HepG2 (cell line): ENCODE measurements around the gene EEPD1. TPM values are rescaled to one million over a fixed set of nuclear protein-coding genes. Genes with fewer than 3 reads are reported as not detected.
A peak's percentile ranks its signal among the peaks of the same experiment; 100 is the strongest.

ENCODE experiments used
- ATAC-seq: fragments of 200-7000 bp; cut with Tn5 transposase; 3 replicates; pipeline ENCODE4 v1.9.1; 2020; ENCODE audit warnings: mild to moderate bottlenecking, moderate library complexity
- BruUV-seq: library from RNA; stranded (reverse); fragments of 400-500 nt; replicated peaks from 2 replicates; lab custom pipeline; 2021; lab: Mats Ljungman, UMichigan
- CTCF ChIA-PET: fragments of 300-600 bp; formaldehyde crosslinking; extraction: SDS; loops from one replicate; lab custom pipeline; 2021; ENCODE audit warnings: low total read pairs, inconsistent platforms, low intra/inter-chr PET ratio; lab: Yijun Ruan, JAX
- POLR2A ChIA-PET: fragments of 350-600 bp; sonication (Branson Sonifier 250); formaldehyde crosslinking; loops from one replicate; lab custom pipeline; 2020; ENCODE audit warnings: antibody characterized with exemption, inconsistent platforms; lab: Yijun Ruan, JAX
- DNase-seq: peaks from one replicate; pipeline ENCODE4 v3.0.0-alpha.2; 2015; ENCODE audit warnings: low spot score
- FAIRE-seq: peaks from 3 replicates; lab custom pipeline; 2011; peaks lifted over from hg19 to GRCh38; lab: Jason Lieb, UNC
- H2AFZ ChIP-seq: one replicate; pipeline ENCODE4 v1.6.1; 2011; ENCODE audit warnings: low read length, inconsistent platforms
- H3K27ac ChIP-seq: fragments of 300-600 bp; 3 replicates; pipeline ENCODE4 v1.8.0; 2011; ENCODE audit warnings: mixed run types, mild to moderate bottlenecking, mixed read lengths, low read length, inconsistent platforms; ENCODE audit not compliant: insufficient read depth; ENCODE audit errors: extremely low read length
- H3K27me3 ChIP-seq, 2 experiments: fragments of 200-600 bp in 1 of 2; 2 replicates in 1 of 2; 3 replicates in 1 of 2; pipeline versions ENCODE4 v1.6.0 to v1.8.0; 2011; ENCODE audit warnings: low read length in 2 of 2, mild to moderate bottlenecking in 2 of 2, moderate library complexity in 2 of 2, inconsistent platforms in 1 of 2; ENCODE audit not compliant: insufficient read depth in 2 of 2, control insufficient read depth in 1 of 2
- H3K36me3 ChIP-seq, 2 experiments: fragments of 200-600 bp in 1 of 2; replicated peaks in 1 of 2; 2 replicates in 1 of 2; 3 replicates in 1 of 2; pipeline versions ENCODE4 v1.5.1 to v1.8.0; 2011; ENCODE audit warnings: low read length in 2 of 2, inconsistent platforms in 1 of 2; ENCODE audit not compliant: insufficient read depth in 2 of 2, control insufficient read depth in 1 of 2
- H3K4me1 ChIP-seq: 2 replicates; pipeline ENCODE4 v1.5.1; 2012; ENCODE audit warnings: low read length, inconsistent platforms; ENCODE audit not compliant: insufficient read depth
- H3K4me2 ChIP-seq: 2 replicates; pipeline ENCODE4 v1.6.0; 2011; ENCODE audit warnings: low read depth, low read length, inconsistent platforms
- H3K4me3 ChIP-seq, 3 experiments: fragments of 200-600 bp in 1 of 3; sonication (generic), shearing (Covaris generic) in 1 of 3; replicated peaks in 1 of 3; 2 replicates each; pipeline ENCODE4 v1.5.1; 2011 to 2016; ENCODE audit warnings: low read length in 3 of 3, inconsistent platforms in 2 of 3, low read depth in 2 of 3, mild to moderate bottlenecking in 2 of 3, control low read depth in 1 of 3, mixed read lengths in 1 of 3; ENCODE audit not compliant: insufficient read depth in 1 of 3
- H3K79me2 ChIP-seq: one replicate; pipeline ENCODE4 v1.6.1; 2011; ENCODE audit warnings: low read length, inconsistent platforms; ENCODE audit not compliant: insufficient read depth
- H3K9ac ChIP-seq: 2 replicates; pipeline ENCODE4 v1.6.0; 2011; ENCODE audit warnings: mild to moderate bottlenecking, low read depth, low read length, inconsistent platforms; ENCODE audit not compliant: insufficient read depth
- H3K9me3 ChIP-seq: 2 replicates; pipeline ENCODE4 v1.5.1; 2012; ENCODE audit warnings: mild to moderate bottlenecking, low read length
- H4K20me1 ChIP-seq: 2 replicates; pipeline ENCODE4 v1.6.0; 2011; ENCODE audit warnings: inconsistent platforms, mild to moderate bottlenecking, low read length, moderate library complexity; ENCODE audit not compliant: insufficient read depth
- GFI1 ChIP-seq: sonication (generic); formaldehyde crosslinking; IDR thresholded peaks from 2 replicates; pipeline ENCODE4 v1.5.0; 2020; ENCODE audit warnings: missing genetic modification reagents, mild to moderate bottlenecking, borderline replicate concordance
- HDAC2 ChIP-seq: sonication (generic); formaldehyde crosslinking; IDR thresholded peaks from 2 replicates; pipeline ENCODE4 v1.4.0; 2020; ENCODE audit warnings: missing genetic modification reagents
- PLRG1 ChIP-seq: fragments of 450-650 bp; conservative IDR thresholded peaks from 2 replicates; pipeline ENCODE4 v1.6.1; 2016
- RBM22 ChIP-seq: fragments of 200-400 bp; formaldehyde crosslinking; optimal IDR thresholded peaks from 2 replicates; pipeline ENCODE3; 2017; ENCODE audit warnings: mild to moderate bottlenecking, low read length, moderate library complexity
- REL ChIP-seq: sonication (generic); formaldehyde crosslinking; conservative IDR thresholded peaks from 2 replicates; pipeline ENCODE4 v1.8.0; 2022; ENCODE audit warnings: mild to moderate bottlenecking, missing genetic modification reagents, moderate library complexity
- SUZ12 ChIP-seq: fragments of 150-350 bp; IDR thresholded peaks from 2 replicates; pipeline ENCODE4 v1.6.1; 2014; ENCODE audit warnings: low read depth, low read length
- ZFP62 ChIP-seq: sonication (generic); formaldehyde crosslinking; IDR thresholded peaks from 2 replicates; pipeline ENCODE4 v1.4.0; 2020; ENCODE audit warnings: missing genetic modification reagents
- ZNF251 ChIP-seq: sonication (generic); formaldehyde crosslinking; IDR thresholded peaks from 2 replicates; pipeline ENCODE4 v1.9.0; 2021; ENCODE audit warnings: mild to moderate bottlenecking, missing genetic modification reagents
- WGBS: methylation state at CpG from one replicate; pipeline ENCODE4 v1.1.6; 2017; ENCODE audit warnings: low lambda C conversion rate; 5-methylcytosine and 5-hydroxymethylcytosine counted together
- in situ Hi-C: cut with HindIII; loops from 2 replicates; pipeline ENCODE4 v1.10.0; 2017; ENCODE audit warnings: low pct_unique_long_range_greater_than_20kb; ENCODE audit not compliant: extremely low pct_ligation_motif_present
- intact Hi-C: fragments of 100-400 bp; cut with micrococcal nuclease; formaldehyde crosslinking; loops from one replicate; pipeline ENCODE4 v1.10.0; 2022; ENCODE audit not compliant: unreplicated experiment
- polyA plus RNA-seq, 8 experiments: library from polyadenylated mRNA; depleted of rRNA in 3 of 8; stranded (reverse) in 7 of 8; unstranded in 1 of 8; fragments of >200 nt; fragmentation: Illumina TruSeq in 4 of 8; extraction: Trizol in 4 of 8; gene quantifications; 2 replicates each; pipeline versions ENCODE4 v1.2.1 to v1.2.3, GENCODE V29; 2011 to 2016; ENCODE audit warnings: low read depth in 4 of 8, missing spikeins in 1 of 8, mixed read lengths in 1 of 8; ENCODE audit not compliant: insufficient read depth in 1 of 8
- total RNA-seq, 5 experiments: library from RNA; depleted of rRNA; stranded (reverse); fragments of >200 nt; fragmentation: Illumina TruSeq; extraction: Trizol; gene quantifications; 2 replicates each; pipeline ENCODE4 v1.2.3, GENCODE V29; 2016; ENCODE audit warnings: low read depth in 1 of 5
- TF ChIP-seq, protein P1 (sequence below): sonication (generic); formaldehyde crosslinking; IDR thresholded peaks from 2 replicates; pipeline ENCODE4 v1.5.1; 2020; ENCODE audit warnings: mild to moderate bottlenecking, missing genetic modification reagents, moderate library complexity
- TF ChIP-seq, protein P2 (sequence below): sonication (generic); formaldehyde crosslinking; IDR thresholded peaks from 2 replicates; pipeline ENCODE4 v1.5.0; 2020; ENCODE audit warnings: missing genetic modification reagents, mild to moderate bottlenecking, borderline replicate concordance
- TF ChIP-seq, protein P3 (sequence below): sonication (generic); formaldehyde crosslinking; IDR thresholded peaks from 2 replicates; pipeline ENCODE4 v1.8.1; 2023; ENCODE audit warnings: mild to moderate bottlenecking, missing genetic modification reagents
- TF ChIP-seq, protein P4 (sequence below): sonication (generic); formaldehyde crosslinking; conservative IDR thresholded peaks from 2 replicates; pipeline ENCODE4 v1.4.0; 2020; ENCODE audit warnings: missing genetic modification reagents

Gene EEPD1
- total and polyA plus RNA-seq, 2 of the 13 experiments (the other 11 are each of a cell fraction or from before 2014, with no cell fraction given), result 10.1 to 16.4 TPM

DNA sequence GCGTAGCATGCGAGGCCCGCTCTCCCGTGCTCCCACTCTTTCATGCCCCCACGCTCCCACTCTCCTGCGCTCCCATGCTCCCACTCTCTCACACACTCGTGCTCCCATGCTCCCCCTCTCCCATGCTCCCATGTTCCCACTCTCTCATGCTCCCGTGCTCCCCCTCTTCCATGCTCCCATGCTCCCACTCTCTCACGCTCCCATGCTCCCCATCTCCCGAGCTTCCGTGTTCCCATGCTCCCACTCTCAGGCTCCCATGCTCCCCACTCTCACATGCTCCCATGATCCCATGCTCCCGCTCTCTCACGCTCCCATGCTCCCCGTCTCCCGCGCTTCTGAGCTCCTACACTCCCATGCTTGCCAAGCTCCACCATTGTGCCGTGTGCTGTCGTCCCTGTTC is 152.2 kb downstream of the EEPD1 start:
- in situ Hi-C loops (loop anchor here (25.0 kb wide), 1 partner anchor 593 kb away; no protein-coding TSS in a partner anchor), intact Hi-C loops (no loop called here)
- BruUV-seq, result no TSS peak
- no peaks in the 10 kb centered on the region for H3K27me3 ChIP-seq
- H3K4me1 ChIP-seq, result peaks cover 29% of the 10 kb centered on the region
- H3K79me2 ChIP-seq, result no peaks in the 10 kb centered on the region
- POLR2A ChIA-PET, result no interaction called here
- 92% methylated on average over 18 of the region's 18 CpGs for WGBS
- no peaks in the 10 kb centered on the region for H3K9me3 ChIP-seq
- FAIRE-seq (no peak), DNase-seq (no peak), ATAC-seq (no peak)
- H3K9ac ChIP-seq, result no peak overlapping the region
- H3K4me3 ChIP-seq, result no peak overlapping the region
- no peak overlapping the region for H2AFZ ChIP-seq
- H3K36me3 ChIP-seq, result peaks cover 0 to under 1% of the 10 kb centered on the region in 2 experiments; a peak in 2 of 5 replicates
- H3K4me2 ChIP-seq, result no peak overlapping the region
- no peaks in the 10 kb centered on the region for H4K20me1 ChIP-seq
- CTCF ChIA-PET, result no interaction called here
- H3K27ac ChIP-seq, result no peak overlapping the region
- TF ChIP-seq REL (CRISPR knock-in tag), result no peak
- TF ChIP-seq RBM22, result peak; percentile 44
- TF ChIP-seq ZFP62, result no peak
- TF ChIP-seq, protein P1, sequence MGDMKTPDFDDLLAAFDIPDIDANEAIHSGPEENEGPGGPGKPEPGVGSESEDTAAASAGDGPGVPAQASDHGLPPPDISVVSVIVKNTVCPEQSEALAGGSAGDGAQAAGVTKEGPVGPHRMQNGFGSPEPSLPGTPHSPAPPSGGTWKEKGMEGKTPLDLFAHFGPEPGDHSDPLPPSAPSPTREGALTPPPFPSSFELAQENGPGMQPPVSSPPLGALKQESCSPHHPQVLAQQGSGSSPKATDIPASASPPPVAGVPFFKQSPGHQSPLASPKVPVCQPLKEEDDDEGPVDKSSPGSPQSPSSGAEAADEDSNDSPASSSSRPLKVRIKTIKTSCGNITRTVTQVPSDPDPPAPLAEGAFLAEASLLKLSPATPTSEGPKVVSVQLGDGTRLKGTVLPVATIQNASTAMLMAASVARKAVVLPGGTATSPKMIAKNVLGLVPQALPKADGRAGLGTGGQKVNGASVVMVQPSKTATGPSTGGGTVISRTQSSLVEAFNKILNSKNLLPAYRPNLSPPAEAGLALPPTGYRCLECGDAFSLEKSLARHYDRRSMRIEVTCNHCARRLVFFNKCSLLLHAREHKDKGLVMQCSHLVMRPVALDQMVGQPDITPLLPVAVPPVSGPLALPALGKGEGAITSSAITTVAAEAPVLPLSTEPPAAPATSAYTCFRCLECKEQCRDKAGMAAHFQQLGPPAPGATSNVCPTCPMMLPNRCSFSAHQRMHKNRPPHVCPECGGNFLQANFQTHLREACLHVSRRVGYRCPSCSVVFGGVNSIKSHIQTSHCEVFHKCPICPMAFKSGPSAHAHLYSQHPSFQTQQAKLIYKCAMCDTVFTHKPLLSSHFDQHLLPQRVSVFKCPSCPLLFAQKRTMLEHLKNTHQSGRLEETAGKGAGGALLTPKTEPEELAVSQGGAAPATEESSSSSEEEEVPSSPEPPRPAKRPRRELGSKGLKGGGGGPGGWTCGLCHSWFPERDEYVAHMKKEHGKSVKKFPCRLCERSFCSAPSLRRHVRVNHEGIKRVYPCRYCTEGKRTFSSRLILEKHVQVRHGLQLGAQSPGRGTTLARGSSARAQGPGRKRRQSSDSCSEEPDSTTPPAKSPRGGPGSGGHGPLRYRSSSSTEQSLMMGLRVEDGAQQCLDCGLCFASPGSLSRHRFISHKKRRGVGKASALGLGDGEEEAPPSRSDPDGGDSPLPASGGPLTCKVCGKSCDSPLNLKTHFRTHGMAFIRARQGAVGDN (CRISPR knock-in tag), result peak; percentile 13; the same call in 1 of the 2 replicates
- TF ChIP-seq GFI1, result no peak
- TF ChIP-seq, protein P2, sequence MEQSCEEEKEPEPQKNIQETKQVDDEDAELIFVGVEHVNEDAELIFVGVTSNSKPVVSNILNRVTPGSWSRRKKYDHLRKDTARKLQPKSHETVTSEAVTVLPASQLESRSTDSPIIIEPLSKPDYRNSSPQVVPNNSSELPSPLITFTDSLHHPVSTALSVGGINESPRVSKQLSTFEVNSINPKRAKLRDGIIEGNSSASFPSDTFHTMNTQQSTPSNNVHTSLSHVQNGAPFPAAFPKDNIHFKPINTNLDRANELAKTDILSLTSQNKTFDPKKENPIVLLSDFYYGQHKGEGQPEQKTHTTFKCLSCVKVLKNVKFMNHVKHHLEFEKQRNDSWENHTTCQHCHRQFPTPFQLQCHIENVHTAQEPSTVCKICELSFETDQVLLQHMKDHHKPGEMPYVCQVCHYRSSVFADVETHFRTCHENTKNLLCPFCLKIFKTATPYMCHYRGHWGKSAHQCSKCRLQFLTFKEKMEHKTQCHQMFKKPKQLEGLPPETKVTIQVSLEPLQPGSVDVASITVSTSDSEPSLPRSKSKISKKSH (CRISPR knock-in tag), result no peak
- TF ChIP-seq ZNF251, result no peak
- TF ChIP-seq, protein P3, sequence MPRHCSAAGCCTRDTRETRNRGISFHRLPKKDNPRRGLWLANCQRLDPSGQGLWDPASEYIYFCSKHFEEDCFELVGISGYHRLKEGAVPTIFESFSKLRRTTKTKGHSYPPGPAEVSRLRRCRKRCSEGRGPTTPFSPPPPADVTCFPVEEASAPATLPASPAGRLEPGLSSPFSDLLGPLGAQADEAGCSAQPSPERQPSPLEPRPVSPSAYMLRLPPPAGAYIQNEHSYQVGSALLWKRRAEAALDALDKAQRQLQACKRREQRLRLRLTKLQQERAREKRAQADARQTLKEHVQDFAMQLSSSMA (CRISPR knock-in tag), result no peak
- TF ChIP-seq, protein P4, sequence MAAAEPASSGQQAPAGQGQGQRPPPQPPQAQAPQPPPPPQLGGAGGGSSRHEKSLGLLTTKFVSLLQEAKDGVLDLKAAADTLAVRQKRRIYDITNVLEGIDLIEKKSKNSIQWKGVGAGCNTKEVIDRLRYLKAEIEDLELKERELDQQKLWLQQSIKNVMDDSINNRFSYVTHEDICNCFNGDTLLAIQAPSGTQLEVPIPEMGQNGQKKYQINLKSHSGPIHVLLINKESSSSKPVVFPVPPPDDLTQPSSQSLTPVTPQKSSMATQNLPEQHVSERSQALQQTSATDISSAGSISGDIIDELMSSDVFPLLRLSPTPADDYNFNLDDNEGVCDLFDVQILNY (CRISPR knock-in tag), result no peak
- TF ChIP-seq SUZ12, result no peak
- no peak for TF ChIP-seq HDAC2 (CRISPR knock-in tag)
- no peak for TF ChIP-seq PLRG1
